ENCODE results near the gene BUB1.
"Not testable (repeated sequence)": the region's sequence is repeated elsewhere in the genome, so short reads cannot be mapped to it uniquely, and the experiment has no call there.

DNA sequence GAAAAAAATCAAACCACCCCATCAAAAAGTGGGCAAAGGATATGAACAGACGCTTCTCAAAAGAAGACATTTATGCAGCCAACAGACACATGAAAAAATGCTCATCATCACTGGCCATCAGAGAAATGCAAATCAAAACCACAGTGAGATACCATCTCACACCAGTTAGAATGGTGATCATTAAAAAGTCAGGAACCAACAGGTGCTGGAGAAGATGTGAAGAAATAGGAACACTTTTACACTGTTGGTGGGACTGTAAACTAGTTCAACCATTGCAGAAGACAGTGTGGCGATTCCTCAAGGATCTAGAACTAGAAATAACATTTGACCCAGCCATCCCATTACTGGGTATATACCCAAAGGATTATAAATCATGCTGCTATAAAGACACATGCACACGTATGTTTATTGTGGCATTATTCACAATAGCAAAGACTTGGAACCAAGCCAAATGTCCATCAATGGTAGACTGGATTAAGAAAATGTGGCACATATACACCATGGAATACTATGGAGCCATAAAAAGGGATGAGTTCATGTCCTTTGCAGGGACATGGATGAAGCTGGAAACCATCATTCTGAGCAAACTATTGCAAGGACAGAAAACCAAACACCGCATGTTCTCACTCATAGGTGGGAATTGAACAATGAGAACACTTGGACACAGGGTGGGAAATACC lies 41.8 kb downstream of the BUB1 start:
- TF ChIP-seq, protein P1, sequence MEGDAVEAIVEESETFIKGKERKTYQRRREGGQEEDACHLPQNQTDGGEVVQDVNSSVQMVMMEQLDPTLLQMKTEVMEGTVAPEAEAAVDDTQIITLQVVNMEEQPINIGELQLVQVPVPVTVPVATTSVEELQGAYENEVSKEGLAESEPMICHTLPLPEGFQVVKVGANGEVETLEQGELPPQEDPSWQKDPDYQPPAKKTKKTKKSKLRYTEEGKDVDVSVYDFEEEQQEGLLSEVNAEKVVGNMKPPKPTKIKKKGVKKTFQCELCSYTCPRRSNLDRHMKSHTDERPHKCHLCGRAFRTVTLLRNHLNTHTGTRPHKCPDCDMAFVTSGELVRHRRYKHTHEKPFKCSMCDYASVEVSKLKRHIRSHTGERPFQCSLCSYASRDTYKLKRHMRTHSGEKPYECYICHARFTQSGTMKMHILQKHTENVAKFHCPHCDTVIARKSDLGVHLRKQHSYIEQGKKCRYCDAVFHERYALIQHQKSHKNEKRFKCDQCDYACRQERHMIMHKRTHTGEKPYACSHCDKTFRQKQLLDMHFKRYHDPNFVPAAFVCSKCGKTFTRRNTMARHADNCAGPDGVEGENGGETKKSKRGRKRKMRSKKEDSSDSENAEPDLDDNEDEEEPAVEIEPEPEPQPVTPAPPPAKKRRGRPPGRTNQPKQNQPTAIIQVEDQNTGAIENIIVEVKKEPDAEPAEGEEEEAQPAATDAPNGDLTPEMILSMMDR (IDR thresholded peaks at IDR 0.05): not testable (repeated sequence)
- TF ChIP-seq POLR2A (IDR thresholded peaks at IDR 0.05): not testable (repeated sequence)
